ENCODE data around the gene MARK4. TPM values are rescaled to one million over a fixed set of nuclear protein-coding genes. Genes with fewer than 3 reads are reported as not detected.

MARK4 gene
- total and polyA plus RNA-seq, 10 donors, result 6.5 to 45.8 (median 26.3) TPM

DNA sequence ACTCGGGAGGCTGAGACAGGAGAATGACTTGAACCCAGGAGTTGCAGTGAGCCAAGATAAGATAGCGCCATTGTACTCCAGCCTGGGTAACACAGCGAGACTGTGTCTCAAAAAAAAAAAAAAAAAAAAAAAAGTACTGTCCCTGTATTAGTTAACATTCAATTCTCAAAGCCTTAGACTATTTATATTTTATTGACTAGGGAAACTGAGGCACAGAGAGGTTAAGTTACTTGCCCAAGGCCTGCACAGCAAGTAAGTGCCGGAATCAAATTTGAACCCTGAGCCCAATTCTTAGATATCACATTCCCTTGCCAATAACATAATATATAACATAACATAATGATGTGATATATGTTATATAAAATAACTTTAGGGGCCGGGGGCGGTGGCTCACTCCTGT lies 88.6 kb downstream of the MARK4 start:
- no peak overlapping the region for H3K4me3 ChIP-seq
- H3K9me3 ChIP-seq, result no peaks in the 10 kb centered on the region
- TF ChIP-seq, protein P1, sequence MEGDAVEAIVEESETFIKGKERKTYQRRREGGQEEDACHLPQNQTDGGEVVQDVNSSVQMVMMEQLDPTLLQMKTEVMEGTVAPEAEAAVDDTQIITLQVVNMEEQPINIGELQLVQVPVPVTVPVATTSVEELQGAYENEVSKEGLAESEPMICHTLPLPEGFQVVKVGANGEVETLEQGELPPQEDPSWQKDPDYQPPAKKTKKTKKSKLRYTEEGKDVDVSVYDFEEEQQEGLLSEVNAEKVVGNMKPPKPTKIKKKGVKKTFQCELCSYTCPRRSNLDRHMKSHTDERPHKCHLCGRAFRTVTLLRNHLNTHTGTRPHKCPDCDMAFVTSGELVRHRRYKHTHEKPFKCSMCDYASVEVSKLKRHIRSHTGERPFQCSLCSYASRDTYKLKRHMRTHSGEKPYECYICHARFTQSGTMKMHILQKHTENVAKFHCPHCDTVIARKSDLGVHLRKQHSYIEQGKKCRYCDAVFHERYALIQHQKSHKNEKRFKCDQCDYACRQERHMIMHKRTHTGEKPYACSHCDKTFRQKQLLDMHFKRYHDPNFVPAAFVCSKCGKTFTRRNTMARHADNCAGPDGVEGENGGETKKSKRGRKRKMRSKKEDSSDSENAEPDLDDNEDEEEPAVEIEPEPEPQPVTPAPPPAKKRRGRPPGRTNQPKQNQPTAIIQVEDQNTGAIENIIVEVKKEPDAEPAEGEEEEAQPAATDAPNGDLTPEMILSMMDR (IDR thresholded peaks at IDR 0.05 in 8 of 11, conservative IDR thresholded peaks at IDR 0.05 in 3 of 11), result no peak
- no peak for TF ChIP-seq POLR2AphosphoS5 (IDR thresholded peaks at IDR 0.05)
- TF ChIP-seq POLR2A (IDR thresholded peaks at IDR 0.05), result no peak
- no peaks in the 10 kb centered on the region for H3K36me3 ChIP-seq
- peaks cover 0 to 18% (median 10%) of the 10 kb centered on the region in 6 donors for H3K4me1 ChIP-seq
- no peak overlapping the region for H3K27ac ChIP-seq
- no peak for DNase-seq
- intact Hi-C loops (cut with DNase I; ENCODE audit: low total_unique reads), result no loop called here
- H3K27me3 ChIP-seq (replicated peaks in 1 of 7), result peaks cover 0 to 70% (median 26%) of the 10 kb centered on the region in 7 donors
- 84 to 91% (median 88%) methylated on average over 6 of the region's 6 CpGs for WGBS, 5 donors

DNA sequence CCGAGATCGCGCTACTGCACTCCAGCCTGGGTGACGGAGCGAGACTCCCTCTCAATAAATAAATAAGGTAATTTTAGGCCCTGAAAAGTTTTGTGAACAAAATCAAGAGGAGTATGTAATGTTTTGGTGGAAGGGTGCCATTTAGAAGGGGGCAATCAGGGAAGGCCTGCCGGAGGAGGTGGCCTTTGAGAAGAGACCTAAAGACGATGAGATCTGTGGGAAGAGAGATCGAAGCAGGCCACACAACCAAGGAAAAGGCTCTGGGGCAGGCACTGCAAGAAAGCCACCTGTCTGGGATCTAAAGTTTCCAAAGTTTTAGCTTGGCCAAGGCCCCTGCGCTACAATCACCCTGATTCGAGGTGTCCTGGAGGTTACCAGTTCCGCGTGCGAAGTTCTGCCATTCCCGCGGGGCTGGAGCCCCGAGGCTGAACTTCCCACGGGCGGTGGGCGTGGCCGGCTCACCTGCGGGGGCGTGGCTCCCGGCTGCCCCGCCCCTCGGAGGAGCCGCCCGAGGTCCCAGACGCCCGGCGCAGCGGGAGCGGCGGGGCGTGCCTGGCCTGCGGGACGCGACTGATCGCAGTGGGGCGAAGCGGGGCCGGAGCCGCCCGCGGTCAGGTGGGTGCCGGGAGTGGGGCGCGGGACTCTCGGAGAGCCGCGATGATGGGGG lies 89.3 kb downstream of the MARK4 start, which contains the start of gene KLC3:
KLC3 (plus strand) TSS at position 519 of the 667 bp plus-strand sequence. CDS start 4,792 bp downstream, outside the sequence.
- H3K9me3 ChIP-seq, result no peaks in the 10 kb centered on the region
- no peaks in the 10 kb centered on the region for H3K36me3 ChIP-seq
- TF ChIP-seq, protein P1 (IDR thresholded peaks at IDR 0.05 in 8 of 11, conservative IDR thresholded peaks at IDR 0.05 in 3 of 11), result no peak
- no peak for TF ChIP-seq POLR2AphosphoS5 (IDR thresholded peaks at IDR 0.05)
- no peak for TF ChIP-seq POLR2A (IDR thresholded peaks at IDR 0.05)
- DNase-seq, result peak; percentile 68
- H3K27me3 ChIP-seq (replicated peaks in 1 of 7), result peaks cover 0 to 77% (median 26%) of the 10 kb centered on the region in 7 donors
- WGBS, 5 donors, result 12 to 50% (median 15%) methylated on average over 11 to 50 of the region's 50 CpGs
- H3K4me1 ChIP-seq, result peaks cover 0 to 18% (median 10%) of the 10 kb centered on the region in 6 donors
- intact Hi-C loops (cut with DNase I; ENCODE audit: low total_unique reads), result no loop called here
- no peak within 1 kb of the TSS for H3K27ac ChIP-seq
- peak within 1 kb of the TSS in 5 of 8 donors; percentile 17 to 63 (median 24) for H3K4me3 ChIP-seq

DNA sequence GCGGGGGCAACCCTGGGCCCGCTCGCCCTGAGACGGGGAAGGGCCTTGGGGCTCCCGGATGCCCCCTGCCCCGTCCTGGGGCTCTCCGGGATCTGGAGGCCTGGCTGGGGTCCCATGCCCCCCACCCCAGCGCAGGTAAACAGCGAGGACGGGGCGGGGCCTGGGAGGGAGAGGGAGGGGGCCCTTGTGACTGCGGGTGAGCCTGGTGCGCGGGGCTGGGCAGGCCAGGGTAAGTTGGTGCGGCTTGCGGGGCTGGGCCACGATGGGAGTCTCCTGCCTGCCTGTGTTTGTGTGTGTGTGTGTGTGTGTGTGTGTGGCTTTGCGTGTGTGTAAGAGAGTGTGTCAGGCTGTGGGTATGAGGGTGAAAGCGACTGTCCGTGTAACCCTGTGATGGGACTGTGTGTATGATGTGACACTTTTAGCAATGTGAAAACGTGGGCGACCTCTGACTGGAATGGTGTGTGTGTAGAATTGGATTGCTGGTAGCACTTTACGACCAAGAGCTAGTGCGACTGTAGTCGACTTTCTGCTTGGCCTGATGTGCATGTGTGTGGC lies 89.9 kb downstream of the MARK4 start:
- no peak for DNase-seq
- no peak overlapping the region for H3K27ac ChIP-seq
- no peaks in the 10 kb centered on the region for H3K36me3 ChIP-seq
- intact Hi-C loops (cut with DNase I; ENCODE audit: low total_unique reads), result no loop called here
- TF ChIP-seq, protein P1 (IDR thresholded peaks at IDR 0.05 in 8 of 11, conservative IDR thresholded peaks at IDR 0.05 in 3 of 11), result no peak
- TF ChIP-seq POLR2AphosphoS5 (IDR thresholded peaks at IDR 0.05), result no peak
- TF ChIP-seq POLR2A (IDR thresholded peaks at IDR 0.05), result no peak
- peaks cover 0 to 18% (median 10%) of the 10 kb centered on the region in 6 donors for H3K4me1 ChIP-seq
- peaks cover 0 to 83% (median 26%) of the 10 kb centered on the region in 7 donors for H3K27me3 ChIP-seq (replicated peaks in 1 of 7)
- H3K4me3 ChIP-seq, result peak overlapping the region in 5 of 8 donors; percentile 17 to 63 (median 24)
- no peaks in the 10 kb centered on the region for H3K9me3 ChIP-seq
- WGBS, 5 donors, result 16 to 24% (median 21%) methylated on average over 13 to 25 of the region's 25 CpGs

DNA sequence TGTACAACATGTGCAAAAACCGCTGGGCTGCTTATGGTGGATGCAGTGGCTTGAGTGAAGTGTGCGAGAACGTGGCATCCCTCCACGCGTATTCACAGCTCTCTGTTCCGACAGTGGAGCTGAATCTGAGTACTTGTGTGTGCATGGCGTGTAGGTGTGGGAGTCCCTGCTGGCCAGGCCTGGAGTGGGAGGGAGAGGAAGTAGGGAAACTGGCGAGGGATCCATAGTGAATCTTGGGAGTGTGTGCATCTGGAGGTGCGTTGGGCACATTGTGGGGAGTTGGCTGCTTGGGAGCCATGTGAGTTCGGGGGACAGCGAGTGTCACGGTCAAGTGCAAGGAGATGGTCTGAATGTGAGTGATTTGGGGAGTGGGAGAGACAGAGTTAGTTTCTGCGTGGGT lies 91.8 kb downstream of the MARK4 start:
- intact Hi-C loops (cut with DNase I; ENCODE audit: low total_unique reads), result no loop called here
- DNase-seq, result no peak
- Histone ChIP-seq H3K4me1 (peaks cover 0 to 18% (median 10%) of the 10 kb centered on the region in 6 donors), H3K27me3 (replicated peaks in 1 of 7) (peaks cover 0 to 91% (median 31%) of the 10 kb centered on the region in 7 donors), H3K4me3 (no peak overlapping the region), H3K27ac (no peak overlapping the region), H3K9me3 (no peaks in the 10 kb centered on the region), H3K36me3 (no peaks in the 10 kb centered on the region)
- WGBS, 5 donors, result 70 to 77% (median 75%) methylated on average over 13 of the region's 13 CpGs
- TF ChIP-seq, protein P1 (IDR thresholded peaks at IDR 0.05 in 8 of 11, conservative IDR thresholded peaks at IDR 0.05 in 3 of 11), result no peak
- TF ChIP-seq POLR2A (IDR thresholded peaks at IDR 0.05) (no peak), POLR2AphosphoS5 (IDR thresholded peaks at IDR 0.05) (no peak)

Measured in spleen (tissue), 11 donors.